ENCODE results near the gene WAC.
"Not testable (repeated sequence)": the region's sequence is repeated elsewhere in the genome, so short reads cannot be mapped to it uniquely, and the experiment has no call there.

- TF ChIP-seq CTCF (conservative IDR thresholded peaks at IDR 0.05; ENCODE audit: low read depth, low read length); EZH2 (IDR thresholded peaks at IDR 0.05; ENCODE audit: borderline replicate concordance, low read depth, low read length, poor library complexity, severe bottlenecking): not testable (repeated sequence)
These were observed 125.9 kb downstream of the WAC start for GRCh38 chr10:28658824-28659223.

Data from A673 (cell line).